ENCODE results near the gene SUV39H1.
"Not testable (repeated sequence)": the region's sequence is repeated elsewhere in the genome, so short reads cannot be mapped to it uniquely, and the experiment has no call there.

The SUV39H1 gene, protein sequence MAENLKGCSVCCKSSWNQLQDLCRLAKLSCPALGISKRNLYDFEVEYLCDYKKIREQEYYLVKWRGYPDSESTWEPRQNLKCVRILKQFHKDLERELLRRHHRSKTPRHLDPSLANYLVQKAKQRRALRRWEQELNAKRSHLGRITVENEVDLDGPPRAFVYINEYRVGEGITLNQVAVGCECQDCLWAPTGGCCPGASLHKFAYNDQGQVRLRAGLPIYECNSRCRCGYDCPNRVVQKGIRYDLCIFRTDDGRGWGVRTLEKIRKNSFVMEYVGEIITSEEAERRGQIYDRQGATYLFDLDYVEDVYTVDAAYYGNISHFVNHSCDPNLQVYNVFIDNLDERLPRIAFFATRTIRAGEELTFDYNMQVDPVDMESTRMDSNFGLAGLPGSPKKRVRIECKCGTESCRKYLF

DNA sequence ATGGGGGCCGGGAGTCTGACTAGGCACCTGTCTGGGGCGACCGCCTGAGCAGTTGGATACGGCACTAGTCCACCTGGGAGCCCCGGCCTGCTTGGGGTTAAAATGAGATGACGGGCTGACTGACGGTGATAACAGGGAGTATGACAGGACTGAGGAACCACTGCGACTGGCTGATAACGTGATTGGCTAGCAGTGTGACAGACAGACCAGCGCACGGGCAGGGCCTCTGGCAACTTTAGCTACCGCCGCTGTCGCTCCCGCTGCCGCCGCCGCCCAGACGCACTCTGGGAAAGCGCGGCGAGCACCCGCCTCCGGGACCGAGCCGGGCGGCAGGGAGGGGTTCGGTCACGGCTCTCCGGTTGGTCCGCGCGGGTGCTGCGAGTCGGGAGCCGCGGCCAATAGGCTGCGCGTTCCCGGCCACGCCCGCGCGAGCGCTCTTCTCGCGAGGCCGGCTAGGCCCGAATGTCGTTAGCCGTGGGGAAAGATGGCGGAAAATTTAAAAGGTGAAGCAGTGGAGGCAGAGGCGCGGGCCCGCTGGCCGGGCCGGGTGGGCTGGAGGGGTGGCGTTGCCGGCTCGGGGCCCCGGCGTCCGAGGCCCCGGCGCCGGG lies at the start of gene SUV39H1:
Gene SUV39H1 (plus strand): TSS at position 434 of the 608 bp plus-strand sequence. CDS start 51 bp downstream, at position 485.
- DNase-seq = peak; percentile 85

DNA sequence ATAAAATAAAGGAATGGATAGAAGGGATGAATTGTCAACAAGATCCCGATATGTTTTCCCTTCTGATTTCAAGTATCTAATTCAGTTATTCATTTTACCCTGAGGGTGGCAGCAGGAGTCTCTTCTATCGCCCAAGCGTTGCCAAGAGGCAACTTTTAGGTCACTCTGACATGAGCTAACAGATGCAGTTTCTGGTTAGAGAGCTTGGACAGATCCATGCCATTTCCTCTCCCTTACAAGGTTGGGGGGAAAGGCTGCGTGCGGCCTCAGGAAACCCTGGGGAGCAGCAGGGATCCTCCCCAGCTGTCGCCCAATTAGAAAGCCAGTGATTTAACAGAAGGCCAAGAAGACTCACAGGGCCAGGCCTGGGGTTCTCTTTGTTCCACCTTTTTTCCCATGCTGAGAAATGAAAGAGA lies 48.2 kb upstream of the SUV39H1 start:
- peak; percentile 54 for DNase-seq

DNA sequence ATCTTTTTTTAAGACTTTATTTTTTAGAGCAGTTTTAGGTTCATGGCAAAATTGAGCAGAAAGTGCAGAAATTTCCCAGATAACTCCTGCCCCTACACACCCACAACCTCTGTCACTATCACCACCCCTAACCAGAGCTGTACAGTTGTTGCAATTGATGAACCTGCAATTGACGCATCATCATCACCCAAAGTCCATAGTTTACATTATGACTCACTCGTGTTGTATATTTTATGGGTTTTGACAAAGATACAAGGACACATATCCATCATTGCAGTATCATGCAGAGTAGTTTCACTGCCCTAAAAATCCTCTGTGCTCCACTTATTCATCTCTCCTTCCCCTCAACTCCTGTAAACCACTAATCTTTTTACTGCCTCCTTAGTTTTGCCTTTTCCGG lies 47.4 kb upstream of the SUV39H1 start:
- DNase-seq = no peak

DNA sequence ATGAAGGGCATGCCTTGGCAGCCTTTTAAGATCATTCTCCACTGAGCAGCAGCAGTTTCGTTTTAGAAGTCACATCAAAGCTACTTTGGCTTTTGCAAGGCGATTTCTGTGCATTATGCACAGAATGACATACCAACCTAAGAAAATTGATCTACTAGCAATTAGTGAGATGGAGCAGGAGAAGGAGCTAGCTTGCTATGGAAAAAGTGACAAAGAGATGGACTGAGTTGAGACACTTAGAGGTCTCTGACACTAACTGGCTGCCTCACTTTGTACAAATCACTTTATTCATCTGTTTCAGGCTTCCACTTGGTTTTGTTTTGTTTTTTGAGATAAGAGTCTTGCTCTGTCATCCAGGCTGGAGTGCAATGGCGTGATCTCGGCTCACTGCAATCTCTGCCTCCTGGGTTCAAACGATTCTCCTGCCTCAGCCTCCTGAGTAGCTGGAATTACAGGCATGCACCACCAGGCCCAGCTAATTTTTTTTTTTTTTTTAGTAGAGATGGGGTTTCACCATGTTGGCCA lies 44.4 kb upstream of the SUV39H1 start:
- not testable (repeated sequence) for DNase-seq

DNA sequence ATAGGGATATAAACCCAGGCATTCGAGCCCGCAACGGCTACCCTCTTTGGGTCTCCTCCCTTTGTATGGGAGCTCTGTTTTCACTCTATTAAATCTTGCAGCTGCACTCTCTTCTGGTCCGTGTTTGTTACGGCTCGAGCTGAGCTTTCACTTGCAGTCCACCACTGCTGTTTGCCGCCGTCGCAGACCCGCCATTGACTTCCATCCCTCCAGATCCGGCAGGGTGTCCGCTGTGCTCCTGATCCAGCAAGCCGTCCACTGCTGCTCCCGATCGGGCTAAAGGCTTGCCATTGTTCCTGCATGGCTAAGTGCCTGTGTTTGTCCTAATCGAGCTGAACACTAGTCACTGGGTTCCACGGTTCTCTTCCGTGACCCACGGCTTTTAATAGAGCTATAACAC lies 41.8 kb upstream of the SUV39H1 start:
- not testable (repeated sequence) for DNase-seq

DNA sequence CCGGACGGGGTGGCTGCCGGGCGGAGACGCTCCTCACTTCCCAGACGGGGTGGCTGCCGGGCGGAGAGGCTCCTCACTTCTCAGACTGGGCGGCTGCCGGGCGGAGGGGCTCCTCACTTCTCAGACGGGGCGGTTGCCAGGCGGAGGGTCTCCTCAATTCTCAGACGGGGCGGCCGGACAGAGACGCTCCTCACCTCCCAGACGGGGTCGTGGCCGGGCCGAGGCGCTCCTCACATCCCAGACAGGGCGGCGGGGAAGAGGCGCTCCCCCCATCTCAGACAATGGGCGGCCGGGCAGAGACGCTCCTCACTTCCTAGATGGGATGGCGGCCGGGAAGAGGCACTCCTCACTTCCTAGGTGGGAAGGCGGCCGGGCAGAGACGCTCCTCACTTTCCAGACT lies 36.8 kb upstream of the SUV39H1 start:
- DNase-seq = not testable (repeated sequence)

DNA sequence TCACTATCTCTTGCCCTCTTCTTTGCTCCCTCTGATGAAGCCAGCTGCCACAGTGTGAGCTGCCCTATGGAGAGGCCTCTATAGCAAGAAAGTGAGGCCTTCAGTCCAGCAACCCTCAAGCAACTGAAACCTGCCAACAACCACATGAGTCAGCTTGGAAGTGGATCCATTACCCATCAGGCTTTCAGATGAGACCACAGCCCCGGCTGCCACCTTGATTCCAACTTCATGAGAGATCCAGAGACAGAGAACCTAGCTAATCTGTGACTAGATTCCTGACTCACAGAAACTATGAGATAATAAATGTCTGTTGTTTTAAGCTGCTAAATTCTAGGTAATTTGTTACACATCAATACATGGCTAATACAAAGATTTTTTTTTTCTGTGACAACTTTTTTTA lies 33.3 kb upstream of the SUV39H1 start:
- DNase-seq = no peak

DNA sequence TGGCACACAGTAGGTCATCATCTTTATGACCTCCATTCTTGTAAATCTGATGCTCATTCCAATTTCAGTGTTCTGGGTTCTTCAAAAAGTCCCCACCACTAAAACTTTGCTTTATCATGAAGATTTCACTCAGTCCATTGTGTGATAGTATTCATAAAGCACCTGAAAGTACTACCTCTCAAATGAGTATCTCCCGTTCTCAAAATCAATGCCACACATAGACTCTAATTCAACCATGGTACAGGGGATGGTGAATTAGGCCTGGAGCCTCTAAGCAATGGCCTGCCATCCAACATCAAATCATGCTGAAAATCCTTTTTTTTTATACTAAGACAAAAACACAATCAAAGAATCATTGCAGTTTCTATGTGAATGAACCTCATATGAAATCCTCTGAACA lies 32.4 kb upstream of the SUV39H1 start:
- DNase-seq = no peak

DNA sequence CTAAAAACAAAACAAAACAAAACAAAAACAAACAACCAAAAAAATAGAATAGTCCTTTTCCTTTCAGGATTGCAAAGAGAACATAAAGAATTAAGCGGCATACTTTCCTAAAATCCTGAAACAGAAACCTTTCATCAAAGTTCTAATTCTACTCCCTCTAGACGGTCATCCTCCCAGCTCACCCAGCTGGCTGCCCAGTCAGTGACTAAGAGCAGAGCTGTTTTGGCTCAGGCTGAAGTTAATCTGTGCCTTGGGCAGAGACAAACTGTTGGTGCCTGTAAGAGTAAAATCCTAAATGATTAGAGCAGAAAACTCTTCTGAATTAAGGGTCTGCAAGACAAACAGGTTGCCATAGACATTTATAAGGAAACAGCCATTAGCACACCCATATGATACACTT lies 30.5 kb upstream of the SUV39H1 start:
- no peak for DNase-seq

DNA sequence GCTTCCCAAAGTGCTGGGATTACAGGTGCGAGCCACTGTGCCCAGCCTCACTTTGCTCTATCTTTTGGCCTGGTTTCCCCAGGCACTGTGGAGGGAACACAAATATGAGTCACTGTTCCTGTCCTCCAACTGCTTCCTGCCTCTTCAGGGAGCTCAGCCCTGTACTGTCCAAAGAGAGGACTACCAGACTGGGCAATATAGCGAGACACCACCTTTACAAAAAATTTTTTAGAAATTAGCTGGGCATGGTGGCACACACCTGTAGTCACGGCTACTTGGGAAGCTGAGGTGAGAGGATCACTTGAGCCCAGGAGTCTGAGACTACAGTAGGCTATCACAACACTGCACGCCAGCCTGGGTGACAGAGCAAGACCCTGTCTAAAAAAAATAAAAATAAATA lies 29.9 kb upstream of the SUV39H1 start:
- no peak for DNase-seq

DNA sequence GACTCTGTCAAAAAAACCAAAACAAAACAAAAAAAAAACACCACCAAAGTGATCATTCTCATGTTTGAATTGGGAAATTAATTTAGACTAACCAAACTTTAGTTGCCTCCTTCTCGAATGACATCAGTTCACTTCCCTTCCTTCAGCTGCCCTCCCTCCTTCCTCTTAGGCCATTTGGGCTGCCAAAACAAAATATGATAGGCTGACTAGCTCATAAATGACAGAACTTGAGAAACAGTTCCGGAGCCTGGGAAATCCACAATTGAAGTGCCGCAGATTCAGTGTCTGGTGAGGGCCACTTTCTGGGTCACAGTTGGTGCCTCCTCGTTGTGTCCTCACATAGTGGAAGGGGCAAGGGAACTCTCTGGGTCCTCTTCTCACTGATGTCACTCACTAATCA lies 29.0 kb upstream of the SUV39H1 start:
- DNase-seq = no peak

DNA sequence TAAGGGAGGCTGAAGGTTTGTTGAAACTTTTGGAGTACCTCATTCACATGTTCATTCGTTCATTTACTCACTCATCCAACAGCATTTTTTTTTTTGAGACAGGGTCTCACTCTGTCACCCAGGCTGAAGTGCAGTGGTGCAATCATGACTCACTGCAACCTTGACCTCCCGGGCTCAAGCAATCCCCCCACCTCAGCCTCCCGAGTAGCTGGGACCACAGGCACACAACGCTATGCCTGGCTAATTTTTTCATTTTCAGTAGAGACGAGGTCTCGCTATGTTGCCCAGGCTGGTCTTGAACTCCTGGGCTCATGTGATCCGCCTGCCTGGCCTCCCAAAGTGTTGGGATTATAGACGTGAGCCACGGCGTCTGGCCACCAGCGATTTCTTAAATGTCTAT lies 28.3 kb upstream of the SUV39H1 start:
- not testable (repeated sequence) for DNase-seq

DNA sequence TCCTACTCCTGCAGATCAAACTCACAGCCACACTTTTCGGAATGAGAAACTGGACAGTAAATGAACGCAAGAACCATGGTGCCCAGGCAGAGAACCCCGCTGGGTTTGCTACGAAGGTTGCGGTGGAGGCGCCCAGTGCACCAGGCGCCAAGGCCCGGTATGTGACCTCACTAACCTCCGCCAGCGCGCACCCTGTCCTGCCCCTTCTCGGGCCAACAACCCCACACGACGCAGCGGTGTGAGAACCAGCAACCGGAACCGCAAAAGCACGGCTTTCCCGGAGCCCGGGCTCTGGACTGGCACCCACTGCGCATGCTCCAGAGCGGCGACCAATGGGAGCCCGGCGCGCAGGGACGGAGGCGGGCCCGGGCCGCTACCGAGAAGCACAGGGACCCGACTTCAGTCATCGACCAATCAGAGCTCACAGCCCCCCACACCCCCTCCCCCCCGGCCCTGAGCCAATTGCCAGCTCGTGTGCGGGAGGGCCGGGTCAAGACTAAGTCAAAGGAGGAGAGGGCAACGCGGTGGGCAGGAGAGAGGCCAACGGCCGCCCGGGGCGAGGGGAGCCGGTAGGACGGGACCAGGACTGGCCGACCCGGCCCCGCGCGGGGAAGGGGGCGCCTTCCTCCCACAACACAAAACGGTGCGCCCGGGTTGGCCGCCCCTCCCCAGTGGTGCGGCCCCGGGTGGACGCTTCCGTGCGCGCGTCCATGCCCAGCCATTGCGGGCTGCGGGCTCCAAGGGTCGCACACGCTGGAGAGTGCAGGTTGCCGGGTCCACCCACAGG lies 20.2 kb upstream of the SUV39H1 start:
- DNase-seq = peak; percentile 86

DNA sequence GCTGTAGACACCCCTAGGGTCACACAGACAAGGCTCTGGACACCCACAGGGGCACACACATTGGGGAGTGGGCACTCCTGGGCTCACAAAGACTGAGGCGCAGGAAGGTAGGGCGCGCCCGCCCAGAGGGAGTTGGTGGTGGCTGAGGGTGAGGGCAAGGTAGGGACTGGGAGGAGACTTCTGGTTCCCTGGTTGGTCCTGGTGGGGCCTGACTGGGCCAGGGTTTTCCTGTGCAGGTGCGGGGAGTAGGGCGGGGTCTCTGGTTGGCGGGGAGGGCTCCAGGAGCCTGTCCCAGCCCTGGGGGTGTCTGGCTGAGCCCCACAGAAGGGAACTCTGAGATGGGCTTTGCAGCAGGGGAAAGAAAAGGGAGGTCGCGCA lies 19.7 kb upstream of the SUV39H1 start:
- no peak for DNase-seq

DNA sequence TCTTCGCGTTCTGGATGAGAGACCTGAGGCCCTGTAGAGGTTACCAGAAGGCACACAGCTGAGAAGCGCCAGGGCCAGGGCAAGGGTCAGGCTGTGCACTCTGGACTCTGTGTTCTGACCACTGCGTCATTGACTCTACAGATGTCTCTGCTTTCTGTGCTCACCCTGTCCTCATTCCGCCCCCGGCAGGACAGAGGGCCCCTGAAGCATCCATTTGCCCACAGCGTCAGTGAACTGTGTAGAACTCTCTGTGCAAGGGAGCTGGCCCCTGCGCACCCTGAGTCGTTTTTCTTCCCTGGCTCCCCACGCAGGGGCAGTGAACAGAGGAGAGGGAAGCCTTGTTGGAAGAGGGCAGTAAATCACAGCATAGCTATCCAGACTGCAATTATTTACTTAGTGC lies 19.0 kb upstream of the SUV39H1 start:
- DNase-seq = no peak

DNA sequence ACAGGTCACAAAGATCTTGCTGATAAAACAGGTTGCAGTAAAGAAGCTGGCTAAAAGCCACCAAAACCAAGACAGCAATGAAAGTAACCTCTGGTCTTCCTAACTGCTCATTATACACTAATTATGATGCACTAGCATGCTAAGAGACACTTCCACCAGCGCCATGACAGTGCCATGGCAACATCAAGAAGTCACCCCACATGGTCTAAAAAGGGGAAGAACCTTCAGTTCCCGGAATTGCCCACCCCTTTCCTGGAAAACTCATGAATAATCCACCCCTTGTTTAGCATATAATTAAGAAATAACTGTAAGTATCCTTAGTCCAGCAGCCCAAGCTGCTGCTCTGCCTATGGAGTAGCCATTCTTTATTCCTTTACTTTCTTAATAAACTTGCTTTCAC lies 16.1 kb upstream of the SUV39H1 start:
- not testable (repeated sequence) for DNase-seq

DNA sequence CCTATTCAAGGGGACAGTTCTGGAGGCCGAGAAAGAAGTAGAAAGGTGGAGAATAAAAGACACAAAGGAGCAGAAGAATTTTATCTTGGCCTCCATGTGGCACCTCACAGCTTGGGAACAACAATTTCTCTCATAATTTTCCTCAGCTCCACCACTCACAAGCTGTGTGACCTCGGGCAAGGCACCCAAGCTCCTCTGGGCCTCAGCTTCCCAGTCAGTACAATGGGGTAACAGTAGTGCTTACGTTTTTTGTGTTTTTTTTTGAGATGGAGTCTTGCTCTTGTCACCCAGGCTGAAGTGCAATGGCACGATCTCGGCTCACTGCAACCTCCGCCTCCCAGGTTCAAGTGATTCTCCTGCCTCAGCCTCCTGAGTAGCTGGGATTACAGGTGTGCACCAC lies 15.6 kb upstream of the SUV39H1 start:
- not testable (repeated sequence) for DNase-seq

DNA sequence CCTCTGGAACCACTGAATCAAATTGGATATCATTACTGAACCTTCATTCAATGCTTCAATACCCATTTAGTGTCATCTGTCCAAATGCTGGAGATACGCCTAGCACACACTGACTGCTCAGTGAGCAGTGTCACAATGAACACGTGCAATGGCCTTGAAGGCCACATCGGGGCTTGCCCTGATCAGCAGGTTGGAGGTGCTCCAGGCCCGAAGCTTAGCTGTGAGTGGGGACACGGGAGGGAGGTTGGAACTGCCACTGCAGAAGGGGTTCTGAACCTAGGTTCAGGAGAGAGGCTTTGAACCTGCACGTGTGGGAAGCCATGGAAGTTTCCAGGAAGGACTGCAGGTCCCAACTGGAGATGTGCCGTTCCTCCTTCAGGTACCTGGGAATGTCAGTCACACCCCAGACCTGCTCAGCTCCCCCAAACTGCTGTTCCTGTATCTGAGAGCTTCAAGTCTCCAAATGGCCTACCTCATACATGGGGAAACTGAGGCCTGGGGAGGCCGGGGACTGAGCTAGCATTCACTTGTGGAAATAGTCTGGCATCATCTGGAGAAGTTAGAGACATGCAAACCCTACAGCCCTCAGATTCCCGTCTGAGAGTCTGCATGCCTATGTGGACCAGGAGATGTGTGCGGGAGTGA lies 14.9 kb upstream of the SUV39H1 start:
- DNase-seq = no peak

DNA sequence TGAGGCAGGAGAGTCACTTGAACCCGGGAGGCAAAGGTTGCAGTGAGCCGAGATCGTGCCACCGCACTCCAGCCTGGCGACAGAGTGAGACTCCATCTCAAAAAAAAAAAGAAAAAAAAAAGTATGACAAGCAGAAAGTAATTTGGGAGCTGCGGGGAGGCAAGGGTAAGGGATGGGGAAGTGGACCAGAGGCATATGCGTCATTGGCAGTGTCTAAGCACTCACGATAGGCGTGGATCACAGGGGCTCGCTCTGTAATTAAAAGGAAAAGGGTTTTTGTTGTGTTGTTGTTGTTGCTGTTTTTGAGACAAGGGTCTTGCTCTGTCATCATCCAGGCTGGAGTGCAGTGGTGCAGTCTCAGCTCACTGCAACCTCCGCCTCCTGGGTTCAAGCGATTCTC lies 13.7 kb upstream of the SUV39H1 start:
- not testable (repeated sequence) for DNase-seq

DNA sequence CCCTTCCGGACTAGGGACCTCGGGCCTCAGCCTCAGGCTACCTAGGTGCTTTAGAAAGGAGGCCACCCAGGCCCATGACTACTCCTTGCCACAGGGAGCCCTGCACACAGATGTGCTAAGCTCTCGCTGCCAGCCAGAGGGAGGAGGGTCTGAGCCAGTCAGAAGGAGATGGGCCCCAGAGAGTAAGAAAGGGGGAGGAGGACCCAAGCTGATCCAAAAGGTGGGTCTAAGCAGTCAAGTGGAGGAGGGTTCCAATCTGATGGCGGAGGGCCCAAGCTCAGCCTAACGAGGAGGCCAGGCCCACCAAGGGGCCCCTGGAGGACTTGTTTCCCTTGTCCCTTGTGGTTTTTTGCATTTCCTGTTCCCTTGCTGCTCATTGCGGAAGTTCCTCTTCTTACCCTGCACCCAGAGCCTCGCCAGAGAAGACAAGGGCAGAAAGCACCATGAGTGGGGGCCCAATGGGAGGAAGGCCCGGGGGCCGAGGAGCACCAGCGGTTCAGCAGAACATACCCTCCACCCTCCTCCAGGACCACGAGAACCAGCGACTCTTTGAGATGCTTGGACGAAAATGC lies 13.0 kb upstream of the SUV39H1 start, which contains the start of gene WAS:
Gene WAS (plus strand): TSS at position 389 of the 572 bp plus-strand sequence. CDS start 55 bp downstream, at position 444.
- no peak for DNase-seq

DNA sequence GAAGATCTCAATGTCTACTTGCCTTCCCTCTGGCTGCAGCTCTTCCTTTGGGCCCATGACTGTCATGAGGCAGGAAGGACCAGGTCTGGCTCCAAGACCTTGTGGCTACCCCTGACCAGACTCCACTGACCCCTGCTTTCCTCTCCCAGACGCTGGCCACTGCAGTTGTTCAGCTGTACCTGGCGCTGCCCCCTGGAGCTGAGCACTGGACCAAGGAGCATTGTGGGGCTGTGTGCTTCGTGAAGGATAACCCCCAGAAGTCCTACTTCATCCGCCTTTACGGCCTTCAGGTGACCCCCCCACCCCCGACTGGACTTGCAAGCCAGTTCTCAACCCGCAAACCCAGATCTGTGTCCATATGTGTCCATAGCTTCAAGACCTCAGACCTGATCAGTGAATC lies 12.4 kb upstream of the SUV39H1 start:
- DNase-seq = no peak

DNA sequence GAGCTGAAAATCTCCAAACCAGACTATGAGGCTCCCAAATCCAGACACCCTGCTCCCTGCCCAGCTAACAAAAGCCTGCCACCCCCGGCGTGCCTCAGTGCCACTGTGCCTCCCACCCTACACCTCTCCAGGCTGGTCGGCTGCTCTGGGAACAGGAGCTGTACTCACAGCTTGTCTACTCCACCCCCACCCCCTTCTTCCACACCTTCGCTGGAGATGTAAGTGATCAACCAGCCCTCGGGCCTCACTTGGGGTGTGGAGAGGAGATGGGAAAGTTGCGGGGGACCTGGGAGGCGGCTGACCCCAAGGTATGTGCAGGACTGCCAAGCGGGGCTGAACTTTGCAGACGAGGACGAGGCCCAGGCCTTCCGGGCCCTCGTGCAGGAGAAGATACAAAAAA lies 11.1 kb upstream of the SUV39H1 start:
- no peak for DNase-seq

Data from fibroblast of upper back skin (primary cell).